Activated T-cell treated with anti-CD3 and anti-CD28 coated beads for 24 hours (primary cell): ENCODE results near the gene PSMC3.

Experiments used
- DNase-seq: peaks from one replicate; pipeline ENCODE4 v3.0.0-alpha.2; 2020; ENCODE audit warnings: low read depth

PSMC3 gene

DNA sequence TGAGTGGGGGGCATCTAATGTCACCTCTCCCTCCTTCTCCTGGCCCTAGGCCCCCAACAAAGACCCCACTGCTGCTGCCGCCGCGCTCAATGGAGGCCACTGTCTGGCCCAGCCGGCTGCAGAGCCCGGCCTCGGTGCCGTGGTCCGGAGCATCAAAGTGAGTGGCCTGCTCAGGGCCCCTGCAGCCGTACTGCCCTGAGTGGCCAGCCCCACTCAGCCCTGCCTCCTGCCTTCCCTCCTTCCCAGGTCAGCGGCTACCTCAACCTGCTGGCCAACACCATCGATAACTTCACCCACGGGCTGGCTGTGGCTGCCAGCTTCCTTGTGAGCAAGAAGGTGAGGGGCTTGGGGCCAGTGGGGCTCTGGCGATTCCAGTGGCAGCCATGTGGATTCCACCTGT lies 12.9 kb downstream of the PSMC3 start:
- DNase-seq, result no peak

DNA sequence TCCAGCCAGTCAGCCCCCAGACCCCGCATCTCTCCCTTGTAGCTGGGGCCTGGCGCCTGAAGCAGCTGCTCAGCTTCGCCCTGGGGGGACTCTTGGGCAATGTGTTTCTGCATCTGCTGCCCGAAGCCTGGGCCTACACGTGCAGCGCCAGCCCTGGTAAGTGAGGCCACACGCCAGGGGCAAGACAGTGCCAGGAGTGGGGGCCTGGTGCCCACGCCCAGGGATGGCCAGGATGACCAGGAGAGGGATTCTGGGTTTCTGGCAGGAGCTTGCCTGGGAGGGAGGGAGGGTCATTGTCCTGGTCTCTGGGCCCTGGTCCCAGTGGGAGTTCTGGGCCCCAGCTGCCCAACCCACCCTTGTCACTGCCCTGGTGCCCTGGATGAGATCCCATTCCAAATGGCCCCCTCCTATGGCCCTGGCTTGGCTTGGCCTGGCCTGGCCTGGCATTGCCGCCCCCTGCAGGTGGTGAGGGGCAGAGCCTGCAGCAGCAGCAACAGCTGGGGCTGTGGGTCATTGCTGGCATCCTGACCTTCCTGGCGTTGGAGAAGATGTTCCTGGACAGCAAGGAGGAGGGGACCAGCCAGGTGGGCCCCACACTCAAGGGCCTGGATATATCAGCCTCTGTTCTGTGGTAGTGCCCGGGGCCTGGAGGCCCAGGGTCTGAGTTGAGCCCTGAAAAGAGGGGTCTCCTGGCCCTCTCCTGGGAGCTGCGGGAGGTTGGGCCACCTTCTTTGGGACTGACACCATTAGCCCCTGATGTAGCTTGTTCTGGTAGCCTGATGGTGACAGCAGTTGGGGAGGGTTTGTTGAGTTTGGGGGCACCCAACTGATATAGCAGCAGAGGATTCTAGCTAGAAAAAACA lies 14.1 kb downstream of the PSMC3 start:
- DNase-seq, result no peak

DNA sequence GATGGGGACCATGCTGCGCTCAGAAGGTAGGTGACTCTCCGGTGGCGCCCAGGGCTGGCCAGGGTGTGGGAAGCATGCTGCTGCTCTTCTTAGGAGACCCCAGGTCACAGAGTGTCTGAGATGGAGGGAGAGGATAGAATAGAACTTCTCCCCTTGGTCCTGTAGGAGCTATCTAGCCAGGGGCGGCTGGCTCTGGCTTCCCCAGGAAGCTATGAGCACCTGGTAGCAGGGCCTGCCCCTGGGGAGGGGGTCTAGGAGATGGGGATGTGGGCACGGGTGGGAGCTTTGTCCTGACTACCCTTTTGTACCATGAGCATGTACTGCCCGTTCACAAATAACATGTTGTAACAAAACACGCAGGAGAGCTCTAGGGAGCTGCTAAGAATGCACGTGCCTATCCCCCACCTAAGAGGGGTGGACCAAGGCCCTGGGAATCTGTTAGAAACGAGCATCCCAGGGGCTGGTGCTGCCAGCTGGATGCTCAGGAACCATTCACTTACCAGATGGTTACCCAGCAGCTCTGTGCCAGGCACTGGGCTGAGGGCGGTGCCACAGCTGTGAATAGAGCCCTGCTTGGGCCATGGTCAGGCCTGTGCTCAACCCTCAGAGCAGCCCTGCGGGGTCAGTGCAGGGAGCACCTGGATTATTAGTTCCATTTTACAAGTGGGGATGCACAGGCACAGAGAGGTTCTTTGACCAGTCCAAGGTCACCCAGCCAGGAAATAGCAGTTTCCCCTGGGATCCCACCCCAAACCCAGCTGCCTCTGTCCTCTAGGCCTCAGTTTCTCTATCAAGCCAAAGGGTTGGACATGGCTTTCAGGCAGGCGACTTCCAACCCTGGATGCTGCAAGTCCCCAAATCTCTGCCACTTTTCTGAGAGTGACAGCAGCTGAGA lies 15.6 kb downstream of the PSMC3 start:
- no peak for DNase-seq

DNA sequence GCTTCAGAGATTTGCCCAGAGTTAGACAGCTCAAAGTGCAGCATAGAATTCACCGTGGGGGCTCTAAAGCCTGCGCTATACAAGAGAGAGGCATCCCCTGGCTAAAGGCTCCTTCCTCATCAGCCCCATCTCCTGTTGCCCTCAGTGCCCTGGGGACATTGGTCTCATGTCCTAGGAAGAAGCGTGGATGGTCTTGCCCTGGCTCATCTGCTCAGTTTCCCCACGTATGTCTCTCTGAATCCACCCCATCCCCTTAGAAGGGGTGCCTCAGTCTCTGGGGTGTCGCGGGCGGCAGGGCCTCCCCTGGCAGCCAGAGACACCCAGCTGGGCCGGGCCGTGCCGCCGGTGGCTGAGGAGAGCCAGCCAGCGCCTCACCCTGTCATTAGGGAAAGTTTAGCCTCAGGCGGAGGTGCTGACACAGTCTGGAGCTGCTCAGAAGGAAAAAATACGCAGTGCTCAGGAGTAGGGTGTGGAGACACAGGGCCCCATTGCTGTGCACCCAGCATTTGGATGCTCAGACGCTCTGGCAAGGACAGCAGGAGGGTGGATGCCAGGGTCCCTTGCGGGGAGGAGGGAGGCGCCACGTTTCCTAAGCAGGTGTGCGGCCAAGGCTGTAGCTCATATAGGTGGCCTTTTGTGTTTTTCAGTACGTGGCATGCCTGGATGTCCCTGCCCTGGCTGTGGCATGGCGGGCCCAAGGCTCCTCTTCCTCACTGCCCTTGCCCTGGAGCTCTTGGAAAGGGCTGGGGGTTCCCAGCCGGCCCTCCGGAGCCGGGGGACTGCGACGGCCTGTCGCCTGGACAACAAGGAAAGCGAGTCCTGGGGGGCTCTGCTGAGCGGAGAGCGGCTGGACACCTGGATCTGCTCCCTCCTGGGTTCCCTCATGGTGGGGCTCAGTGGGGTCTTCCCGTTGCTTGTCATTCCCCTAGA lies 16.5 kb downstream of the PSMC3 start:
- DNase-seq, result no peak

DNA sequence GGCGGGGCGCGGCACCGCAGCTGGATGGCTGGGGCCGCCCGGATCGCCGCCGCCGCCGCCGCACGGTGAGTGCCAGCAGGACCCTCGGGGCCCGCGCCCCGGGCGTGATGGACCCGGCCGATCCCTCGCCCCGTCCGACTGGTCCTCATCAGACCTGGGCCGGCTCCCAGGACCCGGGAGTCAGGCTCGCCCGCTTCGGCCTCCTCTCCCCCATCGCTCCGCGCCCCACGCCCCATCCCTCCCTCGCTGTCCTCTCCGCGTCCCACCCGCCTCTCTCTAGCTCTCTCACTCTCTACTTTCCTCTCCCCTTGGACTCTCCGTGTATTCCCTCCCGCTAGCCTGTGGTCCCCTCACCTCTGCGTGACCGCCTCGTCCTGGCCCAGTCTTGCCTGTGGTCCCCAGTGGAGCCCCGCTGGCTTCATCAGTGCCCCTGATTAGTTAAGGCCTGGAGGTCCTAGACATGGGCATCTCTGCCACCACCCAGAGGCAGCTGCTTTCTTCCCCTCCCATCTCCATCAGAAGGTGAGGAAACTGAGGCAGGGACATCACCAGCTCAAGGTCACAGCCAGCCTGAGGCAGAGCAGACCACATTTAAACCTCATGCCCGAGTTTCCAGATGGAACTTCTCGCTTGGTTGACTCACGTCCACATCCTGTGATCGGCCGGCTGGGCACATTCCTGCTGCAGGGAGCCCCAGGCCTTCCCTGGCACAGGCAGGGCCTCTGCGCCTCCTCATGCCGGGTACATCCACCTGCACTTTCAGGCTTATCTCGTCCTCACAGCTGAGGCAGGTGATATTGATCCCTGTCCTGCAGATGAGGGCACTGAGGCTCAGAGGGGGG lies 17.4 kb downstream of the PSMC3 start:
- DNase-seq, result no peak

DNA sequence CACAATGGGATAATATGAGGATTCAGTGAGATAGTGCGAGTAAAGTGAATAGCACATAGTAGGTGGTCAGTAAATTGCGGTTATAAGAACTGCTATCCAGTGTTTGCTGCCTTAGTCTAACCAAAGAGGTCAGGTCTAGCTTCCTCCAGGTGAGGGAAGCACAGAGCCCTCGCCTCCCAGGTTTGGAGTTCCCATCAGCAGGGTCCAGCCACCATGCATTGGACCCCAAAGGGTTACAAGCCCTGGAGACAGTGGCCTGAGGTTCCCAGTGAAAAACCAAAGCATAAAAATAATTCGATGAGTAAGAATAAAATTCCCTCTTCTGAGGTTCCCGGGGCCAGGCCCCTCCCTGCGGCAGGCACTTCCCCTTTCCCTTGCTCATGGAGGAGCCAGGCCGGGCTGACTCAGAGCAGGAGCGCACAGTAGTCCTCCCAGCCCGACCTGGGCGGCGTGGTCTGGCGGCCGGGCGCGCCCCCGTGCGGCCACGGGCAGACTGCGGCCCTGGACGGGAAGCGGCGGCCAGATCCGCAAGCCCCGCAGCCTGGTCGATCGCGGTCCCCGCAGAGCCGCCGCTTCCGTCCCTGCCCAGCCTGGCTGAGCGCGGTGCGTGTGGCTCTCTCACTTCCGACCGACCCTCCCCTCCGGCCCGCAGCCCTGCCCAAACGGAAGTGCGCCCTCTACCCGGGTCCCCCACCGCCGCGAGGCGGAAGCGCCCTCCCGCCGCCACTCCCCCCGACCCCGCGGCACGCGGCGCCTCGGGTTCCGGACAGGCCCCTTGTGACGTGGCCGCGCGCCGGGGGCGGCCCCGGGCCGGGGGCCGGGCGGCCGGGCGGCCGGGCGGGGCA lies 18.3 kb downstream of the PSMC3 start, which contains the start of gene SLC39A13:
SLC39A13 (plus strand) TSS at position 845 of the 845 bp plus-strand sequence. CDS start 1,505 bp downstream, outside the sequence.
- peak; percentile 92 for DNase-seq

DNA sequence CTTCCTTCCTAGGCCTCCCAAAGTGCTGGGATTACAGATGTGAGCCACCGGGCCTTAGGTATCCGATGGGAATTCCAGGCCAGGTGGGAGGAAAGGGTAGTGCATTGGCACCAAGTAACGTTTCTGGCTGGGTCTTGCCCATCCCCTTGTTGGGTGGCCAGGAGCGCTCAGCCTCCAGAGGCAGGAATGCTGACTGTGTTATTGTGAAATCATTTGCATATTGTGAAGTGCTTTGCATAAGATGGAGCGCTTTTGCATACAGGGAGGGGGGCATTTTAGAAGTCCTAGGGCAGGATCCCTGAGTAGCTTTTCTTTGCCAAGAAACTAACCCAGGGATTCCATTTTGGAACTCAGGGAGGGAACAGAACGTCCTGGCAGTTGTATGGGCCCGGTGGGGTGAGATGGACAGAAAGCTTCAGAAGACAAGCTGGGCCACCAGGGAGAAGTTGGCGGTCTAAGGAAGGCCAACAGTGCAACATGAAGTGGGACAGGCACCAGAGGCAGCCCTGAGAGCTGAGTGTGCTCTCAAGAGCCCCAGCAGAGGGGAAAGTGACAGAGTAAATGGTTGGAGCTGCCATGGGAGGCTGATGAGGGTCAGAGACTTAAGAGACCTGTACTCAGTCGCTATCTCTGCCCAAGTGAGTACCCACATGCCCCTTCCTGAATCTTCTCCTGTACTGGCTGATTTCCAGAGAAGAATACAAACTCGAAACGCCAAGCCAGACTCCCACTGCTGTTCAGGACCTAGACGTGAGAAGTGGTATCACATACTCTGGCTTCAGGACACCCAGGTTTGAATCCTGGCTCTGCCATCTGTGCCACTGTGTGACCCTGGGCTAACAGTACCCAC lies 19.1 kb downstream of the PSMC3 start:
- no peak for DNase-seq

DNA sequence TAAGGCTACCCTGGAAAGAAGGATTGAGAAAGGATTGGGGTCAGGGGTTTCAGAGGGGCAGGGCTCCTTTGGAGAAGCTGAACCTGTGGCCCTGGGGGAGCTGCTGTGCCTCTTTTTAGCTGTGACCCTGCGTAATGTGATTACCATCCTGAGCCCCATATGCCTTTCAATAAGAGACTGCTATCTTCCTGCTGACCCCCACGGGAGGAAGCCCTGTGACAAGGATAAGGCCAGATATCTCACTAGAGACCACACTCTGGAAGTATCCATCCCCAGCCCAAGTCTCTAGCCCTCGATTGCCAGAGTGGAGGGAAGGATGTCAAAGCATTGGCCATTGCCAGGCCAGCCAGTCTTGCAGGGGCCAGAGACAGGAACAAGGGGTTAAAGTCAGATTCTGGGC lies 22.7 kb downstream of the PSMC3 start:
- DNase-seq, result no peak

DNA sequence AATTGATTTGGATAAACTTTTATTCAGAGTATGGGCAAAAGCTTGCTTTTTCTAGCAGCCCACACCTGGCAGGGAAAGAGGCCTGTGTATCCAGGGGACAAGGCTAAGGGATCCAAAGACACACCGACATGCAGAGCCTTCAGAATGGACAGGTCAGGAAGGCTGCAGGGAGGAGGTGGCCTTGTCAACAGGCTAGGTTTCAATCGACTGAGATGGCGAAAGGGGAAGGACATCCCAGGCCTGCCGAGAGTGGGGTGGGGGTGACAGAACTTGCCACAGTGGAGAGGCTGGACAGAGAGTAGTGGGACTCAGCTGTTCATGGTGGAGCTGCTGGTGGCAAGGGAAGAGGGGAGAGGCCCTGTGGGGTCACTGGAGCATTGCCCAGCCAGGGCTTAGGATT lies 23.1 kb downstream of the PSMC3 start:
- DNase-seq, result no peak

DNA sequence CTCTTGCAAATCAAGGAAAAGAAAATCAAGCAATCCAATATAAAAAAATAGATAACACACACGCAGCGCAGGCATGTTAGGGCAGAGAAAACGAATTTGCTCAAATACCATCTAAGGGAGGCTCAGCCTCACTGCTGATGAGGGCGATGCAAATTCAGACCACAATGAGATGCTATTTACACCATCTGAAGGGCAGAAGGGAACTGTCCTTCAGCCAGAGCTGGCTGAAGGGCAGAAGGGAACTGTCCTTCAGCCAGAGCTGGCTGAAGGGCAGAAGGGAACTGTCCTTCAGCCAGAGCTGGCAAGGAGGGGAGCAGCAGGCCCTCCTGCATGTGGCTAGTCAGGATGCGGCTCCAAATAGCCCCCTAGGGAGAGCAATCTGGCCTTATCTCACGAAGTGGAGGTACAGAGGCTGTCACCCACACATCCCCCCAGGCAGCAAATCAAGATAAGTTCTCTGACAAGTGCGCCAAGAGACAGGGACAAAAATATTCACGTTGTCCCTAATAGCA lies 25.4 kb downstream of the PSMC3 start:
- no peak for DNase-seq

DNA sequence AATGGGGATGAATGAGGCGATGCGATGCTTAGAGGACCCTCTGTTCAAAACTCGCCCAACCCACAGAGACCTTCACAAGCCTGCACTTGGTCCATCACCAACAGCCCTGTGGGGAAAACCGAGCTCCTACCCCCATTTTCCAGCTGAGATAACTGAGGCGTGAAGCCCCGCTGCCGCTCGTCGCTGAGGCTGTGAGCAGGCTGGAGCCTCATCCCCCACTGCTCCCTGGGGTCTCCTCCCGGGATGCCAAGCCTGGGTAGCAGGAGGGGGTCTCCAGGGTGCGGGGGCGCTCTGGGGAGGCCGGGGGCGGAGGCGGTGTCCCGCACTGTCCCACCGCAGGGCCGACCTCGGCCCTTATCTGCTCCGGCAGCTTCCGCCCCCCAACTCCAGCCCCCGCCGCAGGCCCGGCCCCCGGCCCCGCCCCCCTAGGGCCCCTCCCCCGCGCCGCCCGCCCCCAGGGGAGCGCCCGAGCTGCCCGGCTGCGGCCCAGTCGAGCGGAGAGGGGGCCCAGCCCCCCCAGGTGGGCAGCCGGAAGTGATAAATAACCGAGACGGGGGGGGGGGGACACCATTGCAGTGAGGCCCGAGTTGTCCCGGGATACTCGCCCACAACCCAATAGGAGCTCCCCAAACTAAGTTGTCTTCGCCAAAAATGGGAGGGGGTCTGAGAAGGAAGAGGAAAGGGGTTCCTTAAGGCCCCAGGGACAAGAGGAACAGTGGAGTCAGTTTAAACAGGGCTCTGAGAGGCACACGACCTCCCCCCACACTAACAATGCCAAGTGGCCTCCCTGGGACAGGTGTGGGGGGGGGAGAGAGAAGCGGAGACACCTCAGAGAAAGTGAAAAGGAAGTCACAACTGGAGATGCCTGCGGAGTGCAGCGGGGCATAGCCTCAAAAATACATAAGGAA lies 26.1 kb downstream of the PSMC3 start:
- no peak for DNase-seq

DNA sequence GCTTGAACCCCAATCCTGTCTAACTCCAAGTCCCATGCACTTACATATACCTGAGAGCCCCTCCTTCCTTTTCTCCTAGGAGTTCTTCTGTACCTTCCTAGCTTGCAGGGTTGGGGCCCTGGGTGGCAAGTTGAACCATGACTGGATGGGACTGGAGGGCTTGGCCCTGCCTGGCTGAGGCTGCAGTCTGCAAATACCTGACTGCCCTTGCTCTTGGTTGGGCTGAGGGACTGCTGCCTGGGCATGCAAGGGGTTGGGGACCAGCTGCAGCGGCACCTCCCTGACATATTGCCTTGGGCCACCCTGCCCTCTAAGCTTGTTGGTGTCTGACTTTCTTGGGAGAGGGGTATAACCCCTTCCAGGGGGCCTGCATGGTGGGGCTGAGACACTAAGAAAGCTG lies 27.7 kb downstream of the PSMC3 start:
- DNase-seq, result no peak

DNA sequence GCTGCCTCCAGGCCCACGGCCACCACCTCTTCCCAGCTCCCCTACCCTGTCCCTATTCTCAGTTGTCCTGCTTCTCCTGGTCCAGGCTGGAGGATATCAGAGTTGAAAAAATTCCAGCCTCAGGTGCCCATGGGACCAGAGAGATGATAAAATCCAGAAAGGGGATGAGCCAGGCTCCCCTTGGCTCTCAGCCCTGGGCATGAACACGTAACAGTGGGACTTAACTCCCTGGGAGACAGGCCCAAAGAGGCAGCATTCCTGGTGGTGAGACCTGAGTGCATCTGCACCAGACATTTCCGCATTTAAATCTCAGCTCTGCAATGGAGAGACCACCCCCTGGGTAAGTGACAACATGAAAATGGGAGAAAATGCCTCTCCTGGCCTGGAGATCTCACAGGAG lies 28.2 kb downstream of the PSMC3 start:
- no peak for DNase-seq

DNA sequence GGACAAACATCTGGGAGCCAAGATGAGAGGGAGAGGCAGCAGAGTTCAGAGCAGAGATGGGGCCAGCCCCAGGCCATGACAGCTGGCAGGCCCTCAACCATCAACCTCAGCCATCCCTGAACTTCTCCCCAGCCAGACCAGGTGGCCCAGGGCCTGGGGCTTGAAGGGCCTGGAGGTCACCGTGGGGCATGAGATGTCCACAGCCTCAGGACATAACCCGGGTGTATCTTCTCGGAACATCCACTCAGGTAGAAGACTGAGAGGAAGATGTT lies 30.3 kb downstream of the PSMC3 start:
- no peak for DNase-seq

DNA sequence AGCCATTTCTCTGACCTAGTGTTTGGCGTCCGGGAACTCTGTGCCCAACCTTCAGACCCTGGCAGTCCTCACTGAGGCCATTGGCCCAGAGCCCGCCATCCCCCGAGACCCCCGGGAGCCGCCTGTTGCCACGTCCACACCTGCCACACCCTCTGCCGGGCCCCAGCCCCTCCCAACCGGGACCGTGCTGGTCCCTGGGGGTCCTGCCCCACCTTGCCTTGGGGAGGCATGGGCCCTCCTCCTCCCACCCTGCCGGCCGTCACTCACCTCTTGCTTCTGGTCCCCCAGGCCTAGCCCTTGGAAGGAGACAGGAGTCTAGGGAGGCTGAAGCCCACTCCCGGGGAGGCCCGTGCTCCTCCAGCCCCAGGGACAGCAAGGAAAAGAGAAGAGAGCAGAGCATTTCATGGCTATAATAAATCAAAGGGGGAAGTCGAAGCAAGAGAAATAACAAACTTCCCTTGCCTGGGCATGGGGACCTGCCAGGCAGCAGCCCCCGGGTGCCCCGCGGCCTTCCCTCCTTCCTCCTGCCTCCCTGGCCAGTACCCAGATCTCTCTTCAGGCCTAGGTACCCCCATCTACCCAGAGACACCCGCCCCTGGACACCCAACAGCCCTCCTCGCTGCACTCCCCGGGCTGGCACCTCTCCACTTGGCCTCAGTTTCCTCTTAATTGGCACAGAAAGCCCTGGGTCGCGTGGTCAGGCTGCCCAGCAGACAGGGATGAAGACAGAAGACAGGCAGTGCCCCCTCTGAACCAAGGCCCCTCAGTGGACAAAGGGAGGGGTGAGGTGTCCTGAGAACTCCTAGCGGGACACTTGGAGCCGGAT lies 30.8 kb downstream of the PSMC3 start:
- DNase-seq, result no peak

DNA sequence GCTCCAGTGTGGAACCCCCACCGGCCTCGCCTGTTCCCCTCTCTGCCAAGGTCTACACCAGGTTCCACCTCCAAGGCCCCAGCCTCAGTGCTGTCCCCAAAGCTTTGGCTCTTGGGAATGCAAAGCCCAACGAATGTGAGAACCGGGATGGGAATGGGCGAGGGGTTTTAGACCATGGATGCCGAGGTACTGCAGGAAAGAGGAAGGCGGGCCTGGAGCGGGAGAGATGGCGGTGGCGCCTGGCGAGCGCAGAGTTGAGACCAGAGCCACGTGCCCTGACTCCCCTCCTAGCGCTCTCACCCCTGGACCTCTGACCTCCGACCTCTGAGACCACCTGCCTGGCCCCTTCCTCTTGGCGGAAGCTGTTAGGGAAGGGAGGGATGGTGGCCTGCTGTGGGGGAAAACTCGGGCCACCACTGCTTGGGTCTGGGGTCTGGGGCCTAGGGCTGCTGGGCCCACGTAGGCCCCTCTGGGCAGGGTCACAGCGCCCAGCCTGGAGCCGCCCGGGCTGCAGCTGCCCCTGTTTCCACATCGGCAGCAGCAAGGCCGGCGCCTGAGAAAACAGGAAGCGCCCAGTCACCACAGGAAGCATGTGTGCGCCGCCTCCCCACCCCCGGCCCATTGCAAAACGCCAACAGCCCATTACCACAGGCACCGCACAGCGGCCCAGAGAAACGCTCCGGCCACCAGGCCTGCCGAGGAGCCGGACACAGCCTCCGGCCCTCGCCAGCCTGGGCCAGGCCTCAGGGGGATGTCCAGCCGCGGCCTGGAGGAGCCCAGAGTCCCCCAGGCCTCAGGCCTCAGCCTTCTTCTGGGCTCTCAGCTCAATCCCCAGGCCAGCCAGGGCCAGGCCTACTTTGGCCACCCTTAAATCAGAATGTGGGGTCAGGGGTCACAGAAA lies 31.7 kb downstream of the PSMC3 start:
- peak; percentile 51 for DNase-seq
